Kidney epithelial cell (primary cell): Measurements from ENCODE around the gene HJV. TPM values are rescaled to one million over a fixed set of nuclear protein-coding genes. Genes with fewer than 3 reads are reported as not detected.

ENCODE experiments used
- DNase-seq: peaks from one replicate; pipeline ENCODE4 v3.0.0-alpha.2; 2010; ENCODE audit warnings: low read depth
- H3K27me3 ChIP-seq: 2 replicates; pipeline ENCODE4 v1.6.0; 2011; ENCODE audit warnings: low read length; ENCODE audit not compliant: control insufficient read depth, insufficient read depth
- H3K36me3 ChIP-seq: 2 replicates; pipeline ENCODE4 v1.5.1; 2011; ENCODE audit warnings: low read length; ENCODE audit not compliant: control insufficient read depth, insufficient read depth
- H3K4me3 ChIP-seq: 2 replicates; pipeline ENCODE4 v1.5.1; 2011; ENCODE audit warnings: low read depth, mild to moderate bottlenecking, control low read depth, low read length
- total RNA-seq: library from RNA; depleted of rRNA; stranded (reverse); fragments of >200 nt; gene quantifications from 2 replicates; pipeline ENCODE4 v1.2.3, GENCODE V29; 2015
- TF ChIP-seq, protein P1 (sequence below): IDR thresholded peaks from 2 replicates; pipeline ENCODE4 v1.5.1; 2011; ENCODE audit warnings: mild to moderate bottlenecking, moderate library complexity, low read length, control low read depth, inconsistent platforms; ENCODE audit not compliant: insufficient read depth, poor library complexity, severe bottlenecking

HJV gene
- total RNA-seq, 1 donor from 2014 or later, result not detected

GRCh38 chr1:145997718-145998023 lies 23.9 kb downstream of the HJV start:
- H3K36me3 ChIP-seq, result peaks cover 7% of the 10 kb centered on the region
- DNase-seq, result no peak
- H3K4me3 ChIP-seq, result no peak overlapping the region
- TF ChIP-seq, protein P1, sequence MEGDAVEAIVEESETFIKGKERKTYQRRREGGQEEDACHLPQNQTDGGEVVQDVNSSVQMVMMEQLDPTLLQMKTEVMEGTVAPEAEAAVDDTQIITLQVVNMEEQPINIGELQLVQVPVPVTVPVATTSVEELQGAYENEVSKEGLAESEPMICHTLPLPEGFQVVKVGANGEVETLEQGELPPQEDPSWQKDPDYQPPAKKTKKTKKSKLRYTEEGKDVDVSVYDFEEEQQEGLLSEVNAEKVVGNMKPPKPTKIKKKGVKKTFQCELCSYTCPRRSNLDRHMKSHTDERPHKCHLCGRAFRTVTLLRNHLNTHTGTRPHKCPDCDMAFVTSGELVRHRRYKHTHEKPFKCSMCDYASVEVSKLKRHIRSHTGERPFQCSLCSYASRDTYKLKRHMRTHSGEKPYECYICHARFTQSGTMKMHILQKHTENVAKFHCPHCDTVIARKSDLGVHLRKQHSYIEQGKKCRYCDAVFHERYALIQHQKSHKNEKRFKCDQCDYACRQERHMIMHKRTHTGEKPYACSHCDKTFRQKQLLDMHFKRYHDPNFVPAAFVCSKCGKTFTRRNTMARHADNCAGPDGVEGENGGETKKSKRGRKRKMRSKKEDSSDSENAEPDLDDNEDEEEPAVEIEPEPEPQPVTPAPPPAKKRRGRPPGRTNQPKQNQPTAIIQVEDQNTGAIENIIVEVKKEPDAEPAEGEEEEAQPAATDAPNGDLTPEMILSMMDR, result no peak
- no peaks in the 10 kb centered on the region for H3K27me3 ChIP-seq

GRCh38 chr1:145997016-145997717 lies 24.4 kb downstream of the HJV start:
- H3K4me3 ChIP-seq, result peak overlapping the region; percentile 95
- no peak for DNase-seq
- TF ChIP-seq, protein P1, result no peak
- peaks cover 9% of the 10 kb centered on the region for H3K36me3 ChIP-seq
- H3K27me3 ChIP-seq, result no peaks in the 10 kb centered on the region

GRCh38 chr1:145996433-145997015 lies 25.0 kb downstream of the HJV start, which contains the start of gene TXNIP:
Gene TXNIP (minus strand): TSS chr1:145996579. CDS start chr1:145996266, 313 bp downstream.
- H3K4me3 ChIP-seq, result peak within 1 kb of the TSS; percentile 95
- TF ChIP-seq, protein P1, result no peak
- DNase-seq, result peak; percentile 95

GRCh38 chr1:145995964-145996432 lies 25.5 kb downstream of the HJV start:
- no peak for DNase-seq
- Histone ChIP-seq H3K36me3 (peaks cover 9% of the 10 kb centered on the region), H3K4me3 (peak overlapping the region; percentile 95), H3K27me3 (no peaks in the 10 kb centered on the region)
- TF ChIP-seq, protein P1, result no peak

More at GRCh38 chr1:145996433-145997015, 25.0 kb downstream of the HJV start, which contains the start of gene TXNIP:
- H3K27me3 ChIP-seq, result no peaks in the 10 kb centered on the region
- H3K36me3 ChIP-seq, result peaks cover 9% of the 10 kb centered on the region

DNA sequence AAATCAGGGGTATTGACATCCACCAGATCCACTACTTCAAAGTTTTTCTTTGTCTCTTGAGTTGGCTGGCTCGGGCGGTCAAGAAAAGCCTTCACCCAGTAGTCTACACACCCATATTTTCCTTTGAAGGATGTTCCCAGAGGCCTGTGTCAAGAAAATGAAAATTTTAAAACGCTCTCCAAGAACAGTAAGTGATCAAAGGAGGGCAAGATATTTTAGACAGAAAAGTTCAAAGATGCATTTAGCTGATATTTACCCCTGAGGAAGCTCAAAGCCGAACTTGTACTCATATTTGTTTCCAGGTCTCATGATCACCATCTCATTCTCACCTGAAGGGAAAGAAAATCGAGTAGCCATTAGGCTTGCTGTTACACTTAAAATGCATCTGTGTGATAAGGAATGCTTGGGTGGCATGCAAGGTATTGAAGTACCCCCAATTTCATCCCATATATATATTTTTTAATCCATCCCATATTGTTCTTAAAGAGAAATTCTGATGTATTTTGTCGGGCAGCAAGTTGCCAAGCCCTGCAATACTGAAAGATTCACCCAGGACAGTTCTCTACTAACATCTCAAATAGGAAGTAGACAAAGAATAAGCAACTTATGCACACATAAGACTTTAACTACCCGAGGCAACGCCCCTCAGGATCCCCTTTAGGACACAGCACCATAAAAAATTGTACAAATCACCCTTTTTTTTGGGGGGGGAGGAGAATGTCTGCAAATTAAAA lies 26.2 kb downstream of the HJV start:
- DNase-seq, result no peak
- Histone ChIP-seq H3K27me3 (no peaks in the 10 kb centered on the region), H3K4me3 (peak overlapping the region; percentile 95), H3K36me3 (peaks cover 9% of the 10 kb centered on the region)
- TF ChIP-seq, protein P1, result no peak
